GM19351 (cell line): ENCODE measurements around the gene ALDH1A2.

Source experiments
- ATAC-seq: cut with Tn5 transposase; IDR thresholded peaks from one replicate; pipeline ENCODE4 v1.9.1; 2021; ENCODE audit warnings: mild to moderate bottlenecking, moderate library complexity; ENCODE audit not compliant: unreplicated experiment

ALDH1A2 gene

GRCh38 chr15:57947282-57947681 lies 118.2 kb downstream of the ALDH1A2 start:
- no peak for ATAC-seq

GRCh38 chr15:57946491-57947048 lies 118.9 kb downstream of the ALDH1A2 start:
- no peak for ATAC-seq

DNA sequence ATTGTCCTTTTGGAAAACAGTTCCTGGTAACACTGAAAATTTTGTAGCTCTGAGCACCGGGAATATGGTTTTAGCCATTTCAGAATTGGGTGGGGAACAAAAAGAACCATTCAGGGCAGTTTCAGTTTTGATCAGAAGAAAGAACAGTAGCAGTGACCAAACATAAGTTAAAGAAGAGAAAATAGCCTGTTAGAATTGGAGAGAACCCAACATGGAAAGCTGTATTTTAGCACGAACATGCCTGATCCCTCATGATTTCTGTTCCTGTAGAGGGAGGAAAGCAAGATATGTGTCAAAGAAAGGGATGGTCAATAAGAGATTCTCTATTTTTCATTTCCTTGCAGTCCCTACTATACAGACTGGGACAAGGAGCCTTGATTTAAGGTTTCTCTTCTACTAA lies 119.9 kb downstream of the ALDH1A2 start:
- ATAC-seq: no peak

DNA sequence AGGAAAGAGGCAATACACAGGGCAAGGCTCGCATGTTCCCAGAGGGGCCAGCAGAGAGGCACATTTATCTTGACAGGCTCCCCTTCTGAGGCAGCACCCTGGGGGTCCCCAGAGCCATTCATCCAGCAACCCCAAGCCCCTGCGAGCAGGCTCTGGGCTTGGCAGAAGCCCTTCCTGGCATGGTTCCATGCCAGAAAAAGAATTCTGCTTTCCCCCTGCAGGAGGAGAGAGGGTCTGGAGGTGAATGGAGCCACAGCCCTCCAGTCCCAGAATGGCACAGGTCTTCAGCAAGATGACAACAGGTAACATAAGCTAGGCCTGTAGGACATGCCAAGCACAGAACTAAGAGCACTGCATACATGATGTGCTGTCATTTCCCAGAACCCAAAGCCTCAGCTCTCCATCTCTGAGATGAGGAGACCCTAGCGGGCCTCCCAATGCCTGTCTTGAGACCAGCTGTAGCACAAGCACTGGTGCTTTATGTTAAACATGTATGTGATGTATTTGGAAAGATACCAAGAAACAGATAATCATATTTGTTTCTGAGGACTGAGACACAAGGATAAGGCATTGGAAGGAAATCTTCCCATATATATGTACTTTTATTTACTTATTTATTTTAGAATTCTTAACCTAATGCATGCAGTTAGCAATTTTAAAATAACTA lies 121.6 kb downstream of the ALDH1A2 start:
- no peak for ATAC-seq

GRCh38 chr15:57943171-57943570 lies 122.3 kb downstream of the ALDH1A2 start:
- no peak for ATAC-seq

DNA sequence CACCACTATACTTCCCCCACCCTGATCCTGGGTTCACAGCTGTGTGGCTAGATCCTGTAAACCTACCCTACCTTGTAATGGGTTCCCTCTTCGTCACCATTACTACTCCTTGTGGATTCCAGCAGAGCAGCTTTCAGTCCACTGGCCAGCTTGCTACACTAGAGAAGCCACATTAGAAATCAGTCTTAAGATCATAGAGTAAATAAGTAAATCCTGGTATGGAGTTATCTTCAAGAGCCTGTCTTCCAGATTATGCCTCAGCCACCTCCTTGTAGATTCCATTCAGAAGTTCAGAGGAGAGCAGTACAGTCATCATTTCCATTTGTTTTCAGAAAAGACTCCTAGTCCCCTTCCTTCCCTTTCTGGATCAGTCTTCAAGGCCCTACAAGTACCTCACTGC lies 123.7 kb downstream of the ALDH1A2 start:
- no peak for ATAC-seq

DNA sequence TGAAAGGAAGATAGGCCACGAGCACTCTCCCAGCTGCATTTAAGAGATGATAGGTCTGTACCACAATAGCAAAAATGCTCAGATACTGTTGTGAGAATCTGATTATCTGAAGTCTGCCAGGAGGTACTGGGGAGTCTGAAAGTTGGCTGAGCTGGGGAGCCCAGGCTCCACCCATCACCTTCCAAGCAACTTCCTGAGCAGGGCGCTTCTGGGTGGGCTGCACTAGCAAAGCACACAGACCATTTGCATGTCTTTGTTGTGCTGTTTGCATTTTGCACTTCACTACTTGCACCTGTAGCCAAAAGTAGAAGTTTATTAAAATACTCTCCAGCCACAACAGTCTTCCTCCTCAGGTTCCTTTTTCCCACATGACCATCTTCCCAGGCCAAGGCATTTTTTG lies 133.2 kb downstream of the ALDH1A2 start:
- ATAC-seq: no peak

GRCh38 chr15:57931570-57931969 lies 133.9 kb downstream of the ALDH1A2 start:
- no peak for ATAC-seq

GRCh38 chr15:57927091-57927631 lies 138.3 kb downstream of the ALDH1A2 start:
- no peak for ATAC-seq

DNA sequence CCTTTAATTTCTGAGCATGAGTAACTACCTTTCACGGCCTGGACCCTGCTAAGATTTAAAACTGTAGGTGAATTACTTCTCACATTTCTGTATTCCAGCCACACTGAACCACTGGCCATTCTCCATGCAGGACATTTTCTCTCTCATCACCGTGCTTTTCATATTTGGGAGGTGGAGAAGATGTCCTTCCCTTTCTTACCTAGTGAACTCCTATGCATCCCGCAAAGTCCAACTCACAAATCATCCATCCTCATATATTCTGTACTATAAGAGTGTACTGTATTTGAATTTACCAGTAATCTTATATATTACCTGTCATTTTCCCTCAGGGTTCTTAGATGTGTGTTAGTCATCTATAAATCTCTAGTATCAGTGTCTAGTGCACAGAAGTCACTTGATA lies 139.9 kb downstream of the ALDH1A2 start:
- no peak for ATAC-seq

GRCh38 chr15:57924598-57924997 lies 140.9 kb downstream of the ALDH1A2 start:
- ATAC-seq: no peak

- no peak for ATAC-seq
Observed at GRCh38 chr15:57923750-57924149, 141.8 kb downstream of the ALDH1A2 start.

GRCh38 chr15:57923306-57923705 lies 142.2 kb downstream of the ALDH1A2 start:
- no peak for ATAC-seq

GRCh38 chr15:57922776-57923175 lies 142.7 kb downstream of the ALDH1A2 start:
- ATAC-seq: no peak

DNA sequence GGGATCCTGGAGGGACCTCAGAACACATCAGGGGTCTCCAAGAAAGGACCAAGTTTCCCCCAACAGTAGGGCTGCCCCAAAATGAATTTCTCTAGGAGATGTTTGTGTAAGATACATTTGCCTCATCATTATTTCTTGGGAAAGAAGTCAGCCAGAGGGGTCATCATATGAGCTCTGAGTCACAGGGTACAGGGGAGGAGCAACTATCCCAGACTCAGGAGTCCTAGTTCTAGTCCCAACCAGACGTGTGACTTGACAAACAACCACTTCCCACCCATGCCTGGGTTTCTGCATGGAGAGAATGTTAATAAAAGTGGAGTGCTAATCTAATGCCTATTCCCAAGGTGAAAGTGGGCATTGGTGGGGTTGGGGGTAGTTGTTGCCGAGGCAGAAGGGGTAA lies 144.1 kb downstream of the ALDH1A2 start:
- ATAC-seq: no peak

DNA sequence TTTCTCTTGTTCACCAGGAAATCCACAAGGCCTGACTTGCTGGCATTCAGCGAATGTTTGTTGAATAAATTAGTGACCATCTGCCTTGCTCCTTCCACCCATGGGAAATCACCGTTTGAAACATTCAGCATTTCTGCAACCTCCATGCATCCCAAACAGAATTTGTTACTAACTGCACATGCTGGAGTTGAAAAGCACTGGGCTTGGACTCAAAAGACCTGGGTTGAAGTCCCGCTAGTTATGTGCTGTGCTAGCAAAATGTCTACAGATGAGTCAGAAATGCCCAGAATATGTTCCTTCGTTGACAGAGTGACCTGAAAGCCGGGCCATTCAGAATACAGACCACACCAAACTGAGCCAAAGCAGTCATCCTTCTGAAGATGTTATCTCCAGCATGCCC lies 144.6 kb downstream of the ALDH1A2 start:
- no peak for ATAC-seq

DNA sequence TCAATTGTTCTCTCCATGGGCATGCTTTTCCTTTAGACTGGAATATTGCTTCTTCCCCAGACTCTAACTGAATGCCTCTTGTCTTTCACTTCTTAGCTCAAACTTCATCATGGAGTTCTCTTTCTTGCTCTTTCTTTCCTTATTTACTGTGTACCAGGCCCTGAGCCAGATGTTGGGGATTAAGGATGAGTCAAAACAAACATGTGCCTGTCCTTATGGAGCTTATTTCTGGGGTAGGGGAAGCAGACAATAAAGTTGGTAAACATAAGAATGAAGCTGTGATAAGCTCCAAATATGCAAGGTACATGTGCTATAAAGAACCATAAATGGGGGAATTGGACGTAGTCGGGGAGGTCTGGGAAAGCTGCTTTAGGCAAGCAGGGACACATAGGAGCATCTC lies 145.8 kb downstream of the ALDH1A2 start:
- no peak for ATAC-seq

DNA sequence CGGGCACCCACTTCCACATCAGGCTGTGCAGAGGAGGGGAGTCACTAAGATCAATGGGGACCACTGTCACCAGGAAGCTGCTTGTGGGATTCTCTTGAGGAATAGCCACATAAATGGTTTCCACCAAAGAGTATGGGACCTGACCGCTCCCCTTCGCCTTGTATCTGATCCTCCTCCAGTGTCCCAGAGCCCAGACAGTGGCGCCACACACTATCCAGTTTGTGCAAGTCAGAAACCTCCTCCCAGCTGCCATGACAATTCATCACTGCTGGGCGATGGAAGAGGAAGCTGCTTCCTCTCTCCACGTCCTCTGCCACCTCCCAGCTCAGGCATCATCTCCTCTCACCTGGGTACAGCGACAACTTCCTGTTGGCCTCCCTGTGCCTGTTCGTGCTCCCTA lies 147.5 kb downstream of the ALDH1A2 start:
- ATAC-seq: no peak

GRCh38 chr15:57916695-57917094 lies 148.8 kb downstream of the ALDH1A2 start:
- no peak for ATAC-seq

DNA sequence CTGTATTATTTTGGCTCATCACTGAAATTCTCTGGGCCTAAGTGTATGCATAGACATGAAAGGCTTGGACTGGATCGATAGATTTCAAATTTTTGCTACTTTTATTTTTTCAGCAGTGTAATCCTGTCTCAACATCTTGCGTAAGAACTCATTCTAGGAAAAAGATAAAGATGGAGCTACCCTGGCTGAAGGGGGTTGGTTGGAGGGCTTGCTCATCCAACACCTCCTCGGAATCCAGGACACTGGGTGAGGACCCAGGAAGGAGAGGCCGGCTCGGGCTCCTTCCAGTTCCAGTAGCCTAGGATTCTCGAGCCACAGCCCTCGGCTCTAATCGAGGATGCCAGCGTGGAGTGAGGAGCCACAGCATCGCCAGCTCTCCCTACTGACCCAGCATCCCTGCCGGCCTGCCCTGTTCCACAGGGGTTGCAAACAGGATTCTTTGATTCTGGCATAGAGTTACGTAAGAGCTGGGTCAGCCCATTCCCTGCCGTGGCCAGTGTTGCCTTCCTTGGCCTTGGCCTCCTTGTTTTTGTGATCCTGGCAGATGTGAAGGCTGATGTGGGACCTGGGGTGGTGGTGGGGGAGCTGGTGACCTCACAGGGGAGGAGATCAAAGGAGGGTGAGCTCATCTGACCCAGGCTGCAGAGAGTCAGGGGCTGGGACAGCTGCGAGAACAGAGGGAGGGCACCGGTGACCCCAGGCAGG lies 149.5 kb downstream of the ALDH1A2 start:
- ATAC-seq: no peak

DNA sequence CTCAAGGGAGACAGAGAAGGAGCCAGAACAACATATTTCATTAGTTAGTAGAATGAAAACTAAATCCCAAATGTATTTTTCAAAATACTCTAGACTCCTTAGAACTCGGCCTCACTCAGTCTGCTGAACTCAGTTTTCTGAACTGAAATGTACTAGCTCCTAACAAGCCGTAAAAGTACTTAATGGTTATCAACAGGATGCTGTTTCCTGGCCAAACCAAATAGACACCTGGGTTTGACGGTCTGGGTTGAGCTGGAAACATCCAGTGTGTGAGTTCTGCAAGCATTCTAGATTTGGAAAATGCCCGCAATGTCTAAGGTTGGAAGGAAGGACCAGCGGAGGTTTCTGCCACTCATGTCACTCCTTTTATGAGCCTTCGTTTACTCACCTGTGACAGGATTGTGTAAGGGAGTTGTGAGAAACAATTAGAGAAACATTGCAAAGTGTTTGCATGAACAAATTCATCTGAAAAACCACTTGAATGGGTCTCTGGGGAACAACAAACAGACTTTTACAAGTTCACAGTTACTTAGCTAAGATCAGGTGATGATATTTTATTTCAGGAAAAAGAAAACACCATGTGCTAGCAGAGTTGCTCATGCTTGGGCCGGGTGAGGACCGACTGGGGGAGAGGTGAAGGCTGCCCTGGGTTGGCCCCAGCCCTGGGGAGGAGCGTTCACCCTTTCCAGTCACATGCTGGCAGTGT lies 151.0 kb downstream of the ALDH1A2 start:
- no peak for ATAC-seq

GRCh38 chr15:57911247-57911646 lies 154.3 kb downstream of the ALDH1A2 start:
- no peak for ATAC-seq
